Amniotic epithelial cell (primary cell): Measurements from ENCODE around the gene MORC1.
A peak's percentile ranks its signal among the peaks of the same experiment; 100 is the strongest.

ENCODE experiments used
- DNase-seq: peaks from one replicate; pipeline ENCODE4 v3.0.0-alpha.2; 2010; ENCODE audit warnings: low read depth

The MORC1 gene

DNA sequence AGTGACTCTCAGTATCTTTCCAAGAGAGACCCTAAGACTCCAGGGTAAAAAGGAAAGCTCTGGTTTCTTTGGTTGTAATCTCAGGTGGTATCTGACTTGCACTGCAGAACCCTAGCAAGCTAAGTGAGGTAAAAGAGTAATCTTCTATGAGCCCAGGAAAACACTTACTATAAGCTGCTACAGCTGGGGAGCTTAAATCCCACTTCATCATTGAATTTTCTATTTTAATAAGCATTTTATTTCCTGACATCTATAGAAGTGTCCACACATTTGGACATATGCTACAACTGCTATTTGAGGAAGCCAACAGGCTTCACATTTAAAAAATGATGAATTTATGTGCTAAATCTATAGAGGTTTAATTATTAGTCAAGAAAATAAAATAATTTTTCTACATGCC is 91.1 kb downstream of the MORC1 start:
- DNase-seq: no peak

DNA sequence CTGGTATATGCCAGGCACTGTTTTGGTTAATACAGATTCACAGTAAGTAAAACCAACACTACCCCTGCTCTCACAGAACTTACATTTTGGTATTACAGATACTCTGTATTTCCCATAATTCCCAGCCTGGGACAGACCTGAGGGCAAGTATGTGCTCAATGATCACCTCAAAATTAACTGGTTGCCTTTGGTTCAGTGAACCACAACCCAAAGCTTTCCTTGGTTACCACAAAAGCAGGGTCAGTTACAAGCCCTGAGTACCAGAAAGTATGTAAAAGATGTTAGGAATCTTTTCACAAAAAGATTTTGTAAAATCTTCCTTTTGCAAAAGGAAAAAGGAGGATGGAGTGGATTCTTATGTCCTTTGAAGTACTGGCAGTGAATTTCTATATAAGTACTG is 92.0 kb downstream of the MORC1 start:
- no peak for DNase-seq

DNA sequence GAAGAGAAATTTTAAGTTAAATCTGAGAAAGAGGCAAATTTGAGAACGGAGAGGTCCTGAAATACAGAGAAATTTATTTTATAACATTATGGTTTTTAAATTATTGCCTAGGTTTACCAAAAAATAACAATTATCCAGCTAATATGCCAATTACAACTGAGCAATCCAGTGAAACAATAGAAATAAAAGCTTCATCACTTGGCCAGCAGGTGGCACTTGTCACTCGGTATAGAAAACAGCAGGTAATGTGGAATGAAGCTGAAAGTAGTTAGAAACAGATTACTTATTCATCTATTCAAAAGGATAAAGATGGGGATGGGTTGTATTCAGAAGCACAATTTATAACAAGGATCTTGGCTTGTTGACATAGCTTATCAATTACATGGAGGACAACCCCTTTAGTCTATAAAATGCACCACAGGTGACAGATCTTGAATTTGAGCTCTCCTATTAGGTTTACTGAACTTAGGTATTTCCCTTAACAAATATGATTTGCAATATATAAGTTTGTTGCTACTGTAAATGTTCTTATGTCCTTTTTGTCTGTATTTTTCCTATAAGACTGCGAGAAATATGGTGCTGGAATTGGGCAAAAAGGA is 94.2 kb downstream of the MORC1 start:
- DNase-seq: peak; percentile 27

DNA sequence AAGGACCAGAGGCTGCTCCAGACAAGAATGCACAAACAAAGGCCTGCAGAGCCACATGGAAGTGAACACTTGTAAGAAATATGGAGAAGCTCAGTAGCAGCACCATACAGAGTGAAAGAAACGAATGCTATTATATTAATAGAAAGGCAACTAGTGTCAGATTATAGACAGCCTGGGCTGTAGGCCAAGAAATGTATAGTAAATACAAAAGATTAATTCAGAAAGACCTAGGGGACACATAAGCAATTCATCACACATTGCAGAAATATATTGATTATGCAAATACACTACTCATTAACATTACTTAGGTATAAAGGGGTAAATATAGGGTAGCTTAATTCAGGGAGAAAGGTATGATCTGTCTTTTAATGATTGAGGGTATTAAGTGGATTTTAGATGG is 94.8 kb downstream of the MORC1 start:
- DNase-seq: no peak

DNA sequence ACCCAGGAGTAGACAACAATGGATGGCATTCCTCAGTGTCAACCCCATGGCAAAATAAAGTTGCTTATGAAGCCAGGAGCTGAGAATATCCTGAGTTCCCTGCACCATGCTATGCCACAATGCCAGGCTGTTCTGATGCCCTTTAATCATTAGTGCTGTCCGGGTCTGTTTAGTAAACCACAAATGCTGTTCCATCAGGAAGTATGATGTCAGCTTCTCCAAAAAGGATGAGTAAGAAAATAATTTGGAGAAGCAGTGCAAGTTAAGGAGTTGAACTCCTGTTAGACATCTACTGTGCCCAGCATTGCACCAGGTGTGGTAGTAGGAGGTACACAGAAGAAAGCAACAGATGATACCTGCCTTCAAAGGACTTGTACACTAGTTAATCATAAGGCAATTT is 96.4 kb downstream of the MORC1 start:
- no peak for DNase-seq

DNA sequence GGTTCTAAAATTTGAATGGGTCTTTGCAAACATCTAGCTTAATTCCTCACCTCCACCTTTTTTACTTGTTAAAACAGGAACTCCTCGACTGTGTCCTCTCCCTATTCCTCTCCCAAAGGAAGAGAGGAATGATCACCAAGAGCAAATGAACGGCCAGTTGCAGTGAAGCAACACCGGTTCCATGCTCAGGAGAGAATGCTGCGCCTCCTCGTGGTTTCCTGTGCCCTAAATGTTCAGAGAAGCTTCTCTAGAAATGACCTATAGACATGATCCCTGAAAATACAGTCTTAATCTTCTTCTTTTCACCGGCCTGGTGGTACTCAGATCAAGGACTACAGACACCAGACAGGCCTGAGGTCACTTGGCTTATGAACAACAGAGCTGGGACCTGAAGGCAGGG is 99.1 kb downstream of the MORC1 start:
- no peak for DNase-seq

DNA sequence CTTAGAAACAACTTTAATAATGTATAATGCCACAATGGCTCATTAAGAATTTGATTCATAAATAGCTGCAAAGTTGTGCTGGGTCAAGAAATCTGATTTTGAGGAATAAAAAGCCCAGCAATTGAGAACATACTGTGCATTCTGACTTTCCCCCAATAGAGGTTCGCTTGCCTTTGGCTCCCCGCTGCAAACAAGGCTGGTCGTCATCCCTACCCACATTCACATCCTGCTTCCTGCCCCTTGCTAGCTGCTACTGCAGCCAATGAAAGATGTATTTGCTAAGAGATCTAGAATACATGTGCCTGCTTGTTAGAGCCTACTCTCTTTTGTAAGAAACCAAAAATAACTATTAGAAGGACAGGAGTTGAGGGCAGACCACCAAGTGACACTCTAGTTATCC is 112.5 kb downstream of the MORC1 start:
- no peak for DNase-seq

DNA sequence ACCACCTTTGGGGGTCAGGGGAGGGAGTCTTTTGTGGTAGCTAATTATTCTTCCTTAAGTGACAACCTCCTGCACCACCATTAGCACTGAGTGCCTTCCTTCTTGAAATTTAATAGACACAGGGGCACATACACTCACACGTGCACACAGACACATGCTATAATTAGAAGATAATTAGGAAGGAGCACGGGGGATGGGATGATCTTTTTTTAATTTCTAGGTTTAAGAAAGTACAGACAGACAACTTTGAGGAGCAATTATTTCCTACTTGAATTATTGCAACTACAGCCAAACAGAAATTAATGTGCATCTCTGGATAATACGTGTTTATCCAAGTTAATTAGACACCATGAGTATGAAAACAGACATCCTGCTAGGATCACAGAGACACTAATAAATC is 119.5 kb downstream of the MORC1 start:
- no peak for DNase-seq

DNA sequence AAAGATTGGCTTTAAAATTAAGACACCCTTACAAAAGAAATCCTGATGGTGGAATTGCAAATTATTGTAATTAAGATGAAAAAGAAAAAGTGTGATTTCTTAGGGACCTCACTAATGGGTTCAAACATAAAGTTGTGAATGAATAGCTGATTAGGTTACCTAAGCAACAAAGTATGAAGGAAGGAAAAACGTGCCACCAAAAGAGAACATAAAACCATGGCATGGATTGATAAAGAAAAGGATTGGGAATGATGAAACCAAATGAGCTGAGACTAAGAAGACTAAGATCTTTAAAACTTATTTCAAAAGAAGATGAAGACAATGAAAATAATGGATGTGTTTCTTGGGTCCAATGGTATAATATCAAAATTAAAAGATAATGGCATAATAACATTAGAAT is 132.1 kb downstream of the MORC1 start:
- DNase-seq: no peak

DNA sequence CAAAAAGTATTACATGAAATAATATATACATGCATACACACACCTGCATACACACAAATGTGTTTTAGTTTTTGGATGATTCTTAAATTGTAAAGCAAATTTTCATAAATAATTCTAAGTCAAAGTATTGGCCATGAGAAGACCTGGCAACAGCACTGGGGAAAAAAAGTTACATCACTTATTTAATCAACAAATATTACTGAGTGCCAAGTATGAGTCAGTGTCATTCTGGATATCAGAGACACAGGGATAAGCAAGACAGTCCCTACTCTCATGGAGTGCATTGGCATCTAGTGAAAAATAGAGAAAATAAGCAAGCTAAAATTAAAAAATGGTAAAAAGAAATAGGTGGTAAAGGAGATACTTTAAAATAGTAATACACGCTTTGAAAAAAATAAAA is 134.9 kb downstream of the MORC1 start:
- DNase-seq: no peak

DNA sequence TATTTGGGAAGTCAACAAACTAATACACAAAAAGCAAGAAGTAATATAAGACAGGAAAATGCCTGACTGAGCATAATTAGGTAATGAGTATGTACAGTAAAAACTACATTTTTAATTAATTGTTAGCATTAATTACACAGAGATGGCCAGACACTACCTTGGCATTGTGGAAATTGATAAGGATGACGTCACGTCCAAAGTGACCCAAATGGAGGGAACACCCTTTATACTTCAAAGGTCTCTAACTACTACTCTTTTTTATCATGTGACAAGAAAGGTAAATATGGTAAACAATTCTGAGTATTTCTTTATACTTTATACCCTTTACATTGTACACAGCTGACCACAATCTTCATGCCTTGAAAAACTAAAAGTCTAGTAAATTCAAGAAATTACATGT is 141.9 kb downstream of the MORC1 start:
- no peak for DNase-seq

DNA sequence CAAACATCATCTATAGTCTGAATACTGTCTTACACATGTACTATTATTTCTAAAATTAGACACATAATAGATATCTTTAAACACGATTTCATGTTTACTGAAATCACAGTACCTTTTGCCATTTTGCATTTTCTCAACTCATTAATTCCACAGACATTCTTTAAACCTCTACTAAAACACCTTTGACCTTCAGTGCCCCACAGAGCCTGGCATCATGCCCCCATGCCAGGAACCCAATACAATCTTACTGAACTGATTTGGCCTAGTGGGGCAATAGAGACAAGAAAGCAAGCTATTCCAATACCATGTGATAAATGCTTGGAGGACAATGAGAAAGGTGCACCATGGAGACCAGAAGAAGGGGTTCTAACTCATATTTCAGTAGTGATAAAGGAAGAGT is 144.9 kb downstream of the MORC1 start:
- no peak for DNase-seq

DNA sequence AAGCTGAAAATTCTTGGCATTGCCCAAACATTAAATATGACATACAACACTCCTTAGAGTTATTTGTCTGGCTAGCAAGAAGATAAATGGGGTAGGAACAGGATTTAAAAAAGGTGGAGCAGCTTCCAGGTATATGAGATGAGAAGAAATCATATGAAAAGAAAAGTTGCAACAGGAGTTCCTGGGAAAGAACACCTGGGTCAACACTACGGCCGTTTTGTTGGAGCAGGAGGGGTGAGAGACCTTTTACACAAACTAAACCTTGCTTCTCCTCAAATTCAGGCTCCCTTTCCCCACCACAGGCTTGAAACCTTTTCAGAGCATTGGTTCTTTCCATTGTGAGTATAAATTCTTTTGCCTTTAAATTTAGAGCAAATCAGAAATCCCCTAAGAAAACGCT is 145.5 kb downstream of the MORC1 start:
- no peak for DNase-seq

DNA sequence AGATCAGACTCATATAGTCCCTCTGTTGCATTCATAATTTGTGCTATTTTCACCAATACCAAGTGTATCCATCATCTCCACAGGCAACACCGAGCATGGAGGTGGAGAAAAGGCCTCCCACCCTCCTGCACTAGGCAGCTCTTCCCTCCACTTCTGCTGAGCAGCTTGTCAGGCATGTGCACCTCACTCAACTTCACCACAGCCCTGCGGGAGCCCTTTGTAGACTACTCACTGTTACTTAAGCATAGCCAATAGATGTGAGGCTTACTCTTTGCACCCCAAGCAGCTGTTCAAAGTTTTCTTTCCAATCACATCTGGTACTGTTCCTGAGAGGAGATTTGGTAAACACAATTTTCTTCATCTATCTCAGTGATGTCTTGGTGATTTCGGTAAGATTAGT is 147.4 kb downstream of the MORC1 start:
- DNase-seq: no peak

DNA sequence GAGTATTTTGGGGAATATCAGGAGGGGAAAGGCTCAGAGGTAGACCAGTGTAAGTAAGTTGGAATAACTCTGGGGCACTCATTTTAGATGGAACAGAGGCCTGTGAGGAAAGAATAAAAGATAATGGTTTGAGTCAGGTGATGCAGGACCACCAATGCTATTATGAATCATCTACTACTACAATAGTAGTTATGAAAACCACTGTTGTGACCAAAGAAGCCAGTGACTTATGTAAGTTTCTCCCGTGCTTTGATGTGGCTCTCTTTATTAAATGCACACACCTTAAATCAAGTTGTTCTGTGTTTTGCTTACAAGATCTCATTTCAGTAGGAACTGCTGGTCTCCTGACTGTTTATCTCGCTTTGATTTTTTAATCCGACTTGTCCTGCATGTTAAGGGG is 151.2 kb downstream of the MORC1 start:
- no peak for DNase-seq

DNA sequence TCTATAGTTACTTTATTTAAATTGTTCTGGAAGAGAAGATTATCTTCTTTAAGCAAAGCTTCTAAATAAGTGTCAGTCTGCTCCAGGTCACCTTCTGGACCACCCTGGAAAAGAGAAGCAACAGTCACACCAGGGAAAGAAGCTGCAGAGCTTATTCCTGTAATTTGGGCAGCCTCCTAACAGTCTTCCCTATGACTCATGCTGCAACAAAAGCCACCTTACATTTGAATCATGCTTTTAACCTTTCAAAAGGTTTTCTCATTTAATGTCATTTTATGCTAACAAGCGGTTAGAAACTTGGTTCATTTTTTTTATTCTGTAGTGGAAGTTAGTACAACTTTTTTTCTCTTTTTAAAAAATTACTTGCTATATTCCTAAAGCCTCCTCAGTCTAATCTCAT is 158.9 kb downstream of the MORC1 start:
- DNase-seq: no peak

DNA sequence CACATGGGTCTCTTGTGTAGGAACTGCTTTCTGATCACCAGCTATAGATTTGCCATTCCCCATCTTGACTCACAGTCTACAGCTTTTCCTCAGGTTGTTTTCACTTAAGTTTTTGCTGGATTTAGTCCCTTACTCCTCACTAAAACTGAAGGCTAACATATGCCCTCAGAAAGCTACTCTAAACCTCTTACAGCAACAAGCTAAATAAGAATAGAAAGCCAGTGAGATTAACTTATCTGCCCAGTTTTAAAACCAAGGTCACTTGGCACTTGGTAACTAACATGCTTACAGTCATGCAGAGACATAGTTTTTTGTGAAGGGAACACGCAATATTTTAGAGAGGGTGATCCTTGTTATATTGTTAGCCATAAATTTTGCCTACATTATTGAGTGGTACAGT is 164.2 kb downstream of the MORC1 start, which contains the start of gene GUCA1C:
Gene GUCA1C, minus strand, starts transcription at position 180 of the 400 bp plus-strand sequence. Its CDS starts 117 bp downstream, at position 63.
- DNase-seq: no peak

DNA sequence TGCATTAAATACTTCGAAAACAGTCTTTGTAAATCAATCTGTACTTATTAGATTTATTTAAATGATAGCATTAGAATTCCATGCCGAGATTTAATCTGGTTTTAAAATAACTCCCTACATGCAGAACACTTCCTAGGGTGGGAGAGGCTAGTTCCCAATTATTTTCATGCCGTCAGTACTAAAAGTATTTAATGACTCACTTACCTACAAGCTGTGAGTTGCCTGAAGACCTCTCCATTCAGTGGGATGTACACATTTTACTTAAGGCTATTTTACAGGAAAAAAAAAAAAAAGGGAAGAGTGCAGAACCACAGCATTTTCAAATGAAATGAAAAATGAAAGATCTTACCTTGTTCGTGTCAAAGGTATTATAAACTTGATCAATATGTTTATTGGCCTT is 164.7 kb downstream of the MORC1 start:
- no peak for DNase-seq

DNA sequence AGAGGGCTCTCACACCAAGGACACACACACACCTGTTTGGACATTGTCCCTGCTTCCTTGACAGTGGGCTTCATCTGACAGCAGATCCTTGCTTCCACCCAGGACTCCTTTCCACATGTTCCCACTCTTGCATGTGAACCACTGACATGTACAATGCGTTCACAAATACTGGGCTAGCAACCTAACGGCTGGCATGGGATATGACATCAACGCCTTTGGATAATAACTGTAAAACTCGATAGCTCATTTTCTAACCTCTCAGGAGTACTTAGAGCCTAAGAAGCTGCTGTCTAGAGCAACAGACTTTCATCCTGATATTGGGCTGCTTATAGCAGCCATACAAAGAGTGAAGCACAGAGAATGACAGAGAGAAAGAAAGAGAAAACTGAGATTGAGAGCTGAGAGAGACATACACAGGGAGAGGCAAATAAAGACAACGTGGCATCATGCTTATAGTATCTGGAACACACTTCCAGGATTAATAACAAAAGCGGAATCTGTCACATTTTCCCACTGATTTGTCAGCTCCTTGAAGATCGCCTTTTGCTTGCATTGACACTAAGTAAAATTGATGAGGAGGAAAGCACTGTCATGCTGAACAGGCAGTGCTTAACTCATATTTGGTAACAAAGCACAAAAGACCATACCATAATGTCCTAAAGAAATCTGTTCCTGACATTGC is 166.0 kb downstream of the MORC1 start:
- no peak for DNase-seq

DNA sequence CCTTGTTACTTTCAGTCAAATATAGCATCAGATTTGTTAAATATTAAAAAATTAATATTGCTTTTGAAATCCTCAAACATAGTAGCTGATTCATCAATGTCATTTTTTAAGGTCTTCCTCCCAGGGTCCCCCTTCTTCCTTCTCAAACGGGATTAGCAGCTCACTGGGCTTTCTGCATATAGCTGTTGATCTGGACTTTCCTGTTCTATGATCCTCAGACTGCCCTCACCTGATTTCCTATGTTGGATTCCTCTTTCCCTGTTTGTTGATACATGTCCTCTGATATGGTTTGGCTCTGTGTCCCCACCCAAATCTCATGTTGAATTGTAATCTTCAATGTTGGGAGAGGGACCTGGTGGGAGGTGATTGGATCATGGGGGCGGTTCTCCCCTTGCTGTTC is 170.1 kb downstream of the MORC1 start:
- DNase-seq: no peak

DNA sequence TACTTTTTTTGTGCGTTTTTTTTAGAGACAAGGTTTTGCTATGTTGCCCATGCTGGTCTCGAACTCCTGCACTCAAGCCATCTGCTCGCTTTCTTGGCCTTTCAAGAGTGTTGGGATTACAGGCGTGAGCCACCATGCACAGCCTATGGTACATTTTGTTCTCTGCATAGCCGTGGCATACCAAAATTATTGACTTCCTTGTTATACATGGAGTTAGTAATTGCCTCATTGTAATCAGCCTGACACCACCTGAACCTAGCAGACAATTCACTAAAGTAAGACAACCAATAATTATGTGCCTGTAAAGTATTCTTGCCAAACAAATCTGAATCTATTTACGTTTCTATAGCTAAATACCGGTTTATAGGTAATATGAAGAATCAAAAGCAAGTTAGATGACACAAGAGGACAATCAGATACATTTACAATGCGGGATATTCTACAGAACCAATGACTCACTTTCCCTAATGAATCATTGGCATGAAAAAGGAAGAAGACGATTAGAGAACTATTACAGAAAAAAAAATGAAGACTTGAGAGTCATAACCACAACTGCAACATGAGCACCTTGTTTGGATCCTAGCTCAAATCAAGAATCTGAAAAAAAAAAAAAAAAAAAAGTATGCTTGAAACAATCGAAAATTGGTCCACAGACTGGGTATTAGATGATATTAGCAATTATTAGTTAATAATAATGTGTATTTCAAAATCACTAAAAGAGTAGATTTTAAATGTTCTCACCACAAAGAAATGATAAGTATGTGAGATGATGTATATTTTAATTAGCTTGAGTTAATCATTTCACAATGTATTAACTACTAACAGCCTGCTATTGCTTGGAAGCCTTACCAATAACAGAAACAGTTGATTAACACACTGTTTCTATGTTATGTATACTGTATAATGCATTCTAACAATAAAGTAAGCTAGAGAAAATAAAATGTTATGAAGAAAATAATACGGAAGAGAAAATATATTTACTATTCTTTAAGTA is 171.3 kb downstream of the MORC1 start:
- DNase-seq: no peak

DNA sequence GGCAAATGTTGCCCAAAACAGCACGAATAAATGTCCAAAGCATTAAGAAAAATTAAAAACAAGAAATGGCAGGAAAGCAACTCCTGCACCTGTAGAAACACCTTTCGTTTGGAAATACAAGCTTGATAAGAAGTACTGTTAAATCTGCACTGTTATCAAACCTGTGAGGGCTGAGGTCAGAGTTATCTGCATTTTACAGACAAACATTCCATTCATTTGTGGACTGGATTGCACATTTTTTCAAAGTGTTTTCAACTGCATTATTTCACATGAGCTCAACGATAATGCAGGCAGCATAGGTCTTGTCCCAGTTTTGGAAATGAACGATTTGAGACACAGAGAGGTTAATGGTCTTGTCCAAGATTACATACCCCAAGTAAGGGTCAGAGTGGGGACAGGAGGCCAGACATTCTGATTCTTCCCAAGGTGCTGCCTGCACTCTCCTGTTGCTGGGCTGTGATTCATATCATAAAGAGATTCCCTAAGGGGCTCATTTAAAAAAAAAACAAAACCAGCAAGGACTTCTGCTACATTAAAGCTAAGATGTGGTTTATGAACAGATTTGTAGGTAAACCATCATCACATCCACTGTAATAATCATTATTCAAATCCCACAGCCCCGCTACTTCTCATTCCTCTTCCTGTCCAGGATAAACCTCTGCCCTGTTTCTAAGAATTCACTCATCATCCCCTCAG is 177.2 kb downstream of the MORC1 start:
- no peak for DNase-seq
